ENCODE results near the gene STARD3. TPM values are rescaled to one million over a fixed set of nuclear protein-coding genes. Genes with fewer than 3 reads are reported as not detected.
A peak's percentile ranks its signal among the peaks of the same experiment; 100 is the strongest.

The STARD3 gene
- total RNA-seq, 2 donors from 2014 or later, result 52.5 to 67.7 TPM

- Histone ChIP-seq H3K27ac (peak overlapping the region; percentile 59 to 77), H3K4me1 (ENCODE audit: control insufficient read depth in 1 of 2, low read depth in 2 of 2) (peaks cover 22 to 75% of the 10 kb centered on the region in 2 donors)
These were observed 30.5 kb downstream of the STARD3 start for GRCh38 chr17:39667262-39667944.

GRCh38 chr17:39667945-39668924 lies 31.3 kb downstream of the STARD3 start, which contains the start of gene PNMT:
Gene PNMT, plus strand, starts transcription at chr17:39668453. Its CDS starts 23 bp downstream, at chr17:39668476.
- H3K4me3 ChIP-seq, result peak within 1 kb of the TSS; percentile 69
- no peak for DNase-seq (ENCODE audit: low spot score)
- ATAC-seq (ENCODE audit: insufficient number of reproducible peaks, low FRiP score, low read depth), result no peak
- H3K36me3 ChIP-seq, result no peaks in the 10 kb centered on the region
- peak; percentile 69 for TF ChIP-seq CTCF (IDR thresholded peaks at IDR 0.05)
- H3K27me3 ChIP-seq (replicated peaks; ENCODE audit: insufficient read depth), result no peaks in the 10 kb centered on the region
- H3K4me1 ChIP-seq (ENCODE audit: control insufficient read depth in 1 of 2, low read depth in 2 of 2), result peaks cover 22 to 69% of the 10 kb centered on the region in 2 donors
- peak within 1 kb of the TSS; percentile 59 to 77 for H3K27ac ChIP-seq
- no peaks in the 10 kb centered on the region for H3K9me3 ChIP-seq

More at GRCh38 chr17:39667262-39667944, 30.5 kb downstream of the STARD3 start:
- no peak for ATAC-seq (ENCODE audit: insufficient number of reproducible peaks, low FRiP score, low read depth)
- no peaks in the 10 kb centered on the region for H3K36me3 ChIP-seq
- H3K9me3 ChIP-seq, result no peaks in the 10 kb centered on the region
- peak overlapping the region; percentile 69 for H3K4me3 ChIP-seq
- DNase-seq (ENCODE audit: low spot score), result no peak
- no peak for TF ChIP-seq CTCF (IDR thresholded peaks at IDR 0.05)
- H3K27me3 ChIP-seq (replicated peaks; ENCODE audit: insufficient read depth), result no peaks in the 10 kb centered on the region

DNA sequence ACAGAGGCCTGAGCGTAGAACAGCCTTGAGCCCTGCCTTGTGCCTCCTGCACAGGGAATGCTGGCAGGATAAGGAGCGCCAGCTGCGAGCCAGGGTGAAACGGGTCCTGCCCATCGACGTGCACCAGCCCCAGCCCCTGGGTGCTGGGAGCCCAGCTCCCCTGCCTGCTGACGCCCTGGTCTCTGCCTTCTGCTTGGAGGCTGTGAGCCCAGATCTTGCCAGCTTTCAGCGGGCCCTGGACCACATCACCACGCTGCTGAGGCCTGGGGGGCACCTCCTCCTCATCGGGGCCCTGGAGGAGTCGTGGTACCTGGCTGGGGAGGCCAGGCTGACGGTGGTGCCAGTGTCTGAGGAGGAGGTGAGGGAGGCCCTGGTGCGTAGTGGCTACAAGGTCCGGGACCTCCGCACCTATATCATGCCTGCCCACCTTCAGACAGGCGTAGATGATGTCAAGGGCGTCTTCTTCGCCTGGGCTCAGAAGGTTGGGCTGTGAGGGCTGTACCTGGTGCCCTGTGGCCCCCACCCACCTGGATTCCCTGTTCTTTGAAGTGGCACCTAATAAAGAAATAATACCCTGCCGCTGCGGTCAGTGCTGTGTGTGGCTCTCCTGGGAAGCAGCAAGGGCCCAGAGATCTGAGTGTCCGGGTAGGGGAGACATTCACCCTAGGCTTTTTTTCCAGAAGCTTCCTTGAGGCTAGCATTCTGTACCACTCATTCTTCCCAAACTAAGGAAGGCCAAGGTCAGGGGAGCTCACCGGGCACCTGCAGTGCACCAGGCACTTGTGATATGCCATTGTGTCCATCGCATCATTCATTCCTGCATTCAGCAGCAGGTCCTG lies 33.2 kb downstream of the STARD3 start:
- ATAC-seq (ENCODE audit: insufficient number of reproducible peaks, low FRiP score, low read depth) (no peak), DNase-seq (ENCODE audit: low spot score) (no peak)
- no peaks in the 10 kb centered on the region for H3K9me3 ChIP-seq
- H3K27ac ChIP-seq, result no peak overlapping the region
- no peak for TF ChIP-seq CTCF (IDR thresholded peaks at IDR 0.05)
- no peaks in the 10 kb centered on the region for H3K27me3 ChIP-seq (replicated peaks; ENCODE audit: insufficient read depth)
- no peak overlapping the region for H3K4me3 ChIP-seq
- peaks cover 22 to 61% of the 10 kb centered on the region in 2 donors for H3K4me1 ChIP-seq (ENCODE audit: control insufficient read depth in 1 of 2, low read depth in 2 of 2)
- H3K36me3 ChIP-seq, result no peaks in the 10 kb centered on the region

DNA sequence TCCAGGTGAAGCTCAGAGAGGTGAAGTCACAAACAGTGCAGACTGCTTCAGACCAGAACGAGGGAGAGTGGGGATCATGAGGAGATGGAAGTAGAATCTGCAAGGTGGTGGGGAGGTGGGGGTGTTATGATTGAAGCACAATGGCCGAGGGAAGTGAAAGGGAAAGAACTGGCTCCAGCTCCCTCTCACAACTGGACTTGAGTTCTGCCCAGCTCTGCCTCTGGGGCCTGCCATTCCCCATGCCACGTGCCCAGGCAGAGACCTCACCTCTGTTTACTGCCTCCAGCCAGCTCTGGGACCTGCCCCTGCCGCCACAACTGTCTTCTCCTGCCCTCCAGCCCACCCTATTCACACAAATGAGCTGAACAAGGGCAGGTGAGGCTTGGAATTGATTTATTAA lies 33.8 kb downstream of the STARD3 start:
- no peaks in the 10 kb centered on the region for H3K9me3 ChIP-seq
- H3K4me1 ChIP-seq (ENCODE audit: control insufficient read depth in 1 of 2, low read depth in 2 of 2), result peaks cover 23 to 61% of the 10 kb centered on the region in 2 donors
- no peaks in the 10 kb centered on the region for H3K36me3 ChIP-seq
- H3K4me3 ChIP-seq, result no peak overlapping the region
- DNase-seq (ENCODE audit: low spot score) (no peak), ATAC-seq (ENCODE audit: insufficient number of reproducible peaks, low FRiP score, low read depth) (no peak)
- no peak for TF ChIP-seq CTCF (IDR thresholded peaks at IDR 0.05)
- H3K27me3 ChIP-seq (replicated peaks; ENCODE audit: insufficient read depth), result no peaks in the 10 kb centered on the region
- no peak overlapping the region for H3K27ac ChIP-seq
